Parathyroid adenoma (tissue), 2 donors: ENCODE measurements around the gene GJA5.

ENCODE experiments used
- H2AFZ ChIP-seq: fragments of 300-600 bp; sonication (generic); one replicate; pipeline ENCODE4 v1.7.0; 2017; ENCODE audit warnings: antibody characterized with exemption, mild to moderate bottlenecking
- H3K27ac ChIP-seq: fragments of 300-600 bp; sonication (generic); one replicate; pipeline ENCODE4 v1.7.0; 2017
- H3K27me3 ChIP-seq: fragments of 300-600 bp; sonication (generic); one replicate; pipeline ENCODE4 v1.7.0; 2017; ENCODE audit warnings: low read length; ENCODE audit not compliant: control insufficient read depth, insufficient read depth
- H3K36me3 ChIP-seq: fragments of 300-600 bp; sonication (generic); one replicate; pipeline ENCODE4 v1.7.0; 2017; ENCODE audit warnings: low read length; ENCODE audit not compliant: control insufficient read depth, insufficient read depth
- H3K4me1 ChIP-seq: fragments of 300-600 bp; sonication (generic); one replicate; pipeline ENCODE4 v1.7.0; 2017; ENCODE audit warnings: control low read depth
- H3K4me2 ChIP-seq: fragments of 300-600 bp; sonication (generic); one replicate; pipeline ENCODE4 v1.7.0; 2017; ENCODE audit warnings: low read length
- H3K4me3 ChIP-seq: fragments of 300-600 bp; sonication (generic); one replicate; pipeline ENCODE4 v1.7.0; 2017; ENCODE audit warnings: low read depth, low read length
- H3K79me2 ChIP-seq: fragments of 300-600 bp; sonication (generic); one replicate; pipeline ENCODE4 v1.7.0; 2017; ENCODE audit warnings: control low read depth
- H3K9ac ChIP-seq: fragments of 300-600 bp; sonication (generic); one replicate; pipeline ENCODE4 v1.7.0; 2017; ENCODE audit warnings: mild to moderate bottlenecking
- H3K9me3 ChIP-seq: fragments of 300-600 bp; sonication (generic); one replicate; pipeline ENCODE4 v1.7.0; 2017; ENCODE audit warnings: low read length; ENCODE audit not compliant: control insufficient read depth
- TF ChIP-seq, protein P1 (sequence below): fragments of 300-600 bp; sonication (generic); IDR thresholded peaks from one replicate; pipeline ENCODE4 v1.7.0; 2017; ENCODE audit warnings: antibody characterized with exemption, mild to moderate bottlenecking
- donor health status: primary hyperparathyroidism.

The GJA5 gene

DNA sequence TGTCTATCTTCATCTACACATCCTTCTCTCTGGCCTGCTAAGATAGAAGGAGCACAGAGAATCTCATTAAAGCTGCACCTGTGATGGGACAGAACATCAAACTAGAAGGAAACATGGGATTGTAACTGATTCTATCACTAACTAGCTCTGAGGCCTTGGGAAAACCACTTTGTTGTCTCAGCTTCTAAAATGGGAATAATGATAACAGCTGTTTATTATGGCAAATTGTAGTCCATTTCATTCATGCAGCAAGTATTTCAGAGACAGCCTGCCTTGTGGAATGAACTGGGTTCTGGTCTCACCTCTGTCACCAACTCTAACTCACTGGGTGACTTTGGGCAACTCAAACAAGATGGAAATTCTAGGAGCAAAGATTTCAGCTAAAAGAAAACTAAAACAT lies 12.4 kb downstream of the GJA5 start:
- H3K36me3 ChIP-seq = no peaks in the 10 kb centered on the region
- no peaks in the 10 kb centered on the region for H3K79me2 ChIP-seq
- no peak overlapping the region for H3K4me3 ChIP-seq
- no peaks in the 10 kb centered on the region for H3K4me1 ChIP-seq
- no peak overlapping the region for H3K9ac ChIP-seq
- no peak overlapping the region for H3K27ac ChIP-seq
- H3K9me3 ChIP-seq = no peaks in the 10 kb centered on the region
- no peaks in the 10 kb centered on the region for H3K27me3 ChIP-seq
- H3K4me2 ChIP-seq = no peak overlapping the region
- TF ChIP-seq, protein P1, sequence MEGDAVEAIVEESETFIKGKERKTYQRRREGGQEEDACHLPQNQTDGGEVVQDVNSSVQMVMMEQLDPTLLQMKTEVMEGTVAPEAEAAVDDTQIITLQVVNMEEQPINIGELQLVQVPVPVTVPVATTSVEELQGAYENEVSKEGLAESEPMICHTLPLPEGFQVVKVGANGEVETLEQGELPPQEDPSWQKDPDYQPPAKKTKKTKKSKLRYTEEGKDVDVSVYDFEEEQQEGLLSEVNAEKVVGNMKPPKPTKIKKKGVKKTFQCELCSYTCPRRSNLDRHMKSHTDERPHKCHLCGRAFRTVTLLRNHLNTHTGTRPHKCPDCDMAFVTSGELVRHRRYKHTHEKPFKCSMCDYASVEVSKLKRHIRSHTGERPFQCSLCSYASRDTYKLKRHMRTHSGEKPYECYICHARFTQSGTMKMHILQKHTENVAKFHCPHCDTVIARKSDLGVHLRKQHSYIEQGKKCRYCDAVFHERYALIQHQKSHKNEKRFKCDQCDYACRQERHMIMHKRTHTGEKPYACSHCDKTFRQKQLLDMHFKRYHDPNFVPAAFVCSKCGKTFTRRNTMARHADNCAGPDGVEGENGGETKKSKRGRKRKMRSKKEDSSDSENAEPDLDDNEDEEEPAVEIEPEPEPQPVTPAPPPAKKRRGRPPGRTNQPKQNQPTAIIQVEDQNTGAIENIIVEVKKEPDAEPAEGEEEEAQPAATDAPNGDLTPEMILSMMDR = no peak
- H2AFZ ChIP-seq = no peak overlapping the region

DNA sequence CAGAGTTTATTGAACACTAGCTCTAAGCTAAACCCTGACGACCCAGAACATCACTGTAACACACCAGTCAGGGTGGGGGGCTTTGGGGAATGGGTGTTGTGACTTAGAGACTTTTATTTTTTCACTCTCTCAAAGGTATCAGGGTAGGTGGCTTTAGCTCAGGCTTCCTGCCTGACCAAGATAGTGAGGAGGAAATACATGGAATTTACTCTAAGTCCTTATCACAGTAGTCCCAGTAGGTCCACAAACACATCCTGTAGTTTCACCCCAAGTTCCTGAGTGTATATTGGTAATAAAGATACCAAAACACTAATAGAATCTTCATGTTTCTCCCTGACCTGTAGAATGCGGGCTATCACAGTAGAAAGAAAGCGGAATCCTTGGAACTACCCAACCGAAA lies 15.1 kb downstream of the GJA5 start:
- no peak overlapping the region for H3K27ac ChIP-seq
- H3K4me3 ChIP-seq = no peak overlapping the region
- no peak overlapping the region for H3K4me2 ChIP-seq
- H3K79me2 ChIP-seq = no peaks in the 10 kb centered on the region
- H2AFZ ChIP-seq = no peak overlapping the region
- TF ChIP-seq, protein P1 = no peak
- no peaks in the 10 kb centered on the region for H3K27me3 ChIP-seq
- H3K9me3 ChIP-seq = no peaks in the 10 kb centered on the region
- no peak overlapping the region for H3K9ac ChIP-seq
- no peaks in the 10 kb centered on the region for H3K4me1 ChIP-seq
- no peaks in the 10 kb centered on the region for H3K36me3 ChIP-seq

DNA sequence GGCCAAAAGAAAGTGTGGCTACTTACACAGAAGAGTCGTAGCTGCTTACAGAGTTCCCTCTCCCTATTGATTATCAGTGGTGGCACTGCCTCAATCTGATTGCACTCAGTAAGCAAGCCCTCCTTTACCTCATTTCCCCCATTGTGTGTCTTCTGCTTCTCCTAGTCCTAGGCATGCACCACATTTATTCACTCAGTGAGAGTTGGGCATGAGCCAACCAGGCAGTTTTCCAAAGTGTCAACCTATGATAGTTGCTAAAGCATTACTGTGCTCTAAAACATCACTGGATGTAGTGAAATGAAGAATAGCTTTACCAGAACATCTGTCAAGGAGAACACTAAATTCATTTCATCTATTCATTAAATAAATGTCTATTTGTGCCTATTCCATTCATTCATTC lies 19.3 kb downstream of the GJA5 start:
- Histone ChIP-seq H3K27ac (no peak overlapping the region), H3K79me2 (no peaks in the 10 kb centered on the region), H2AFZ (no peak overlapping the region), H3K4me1 (no peaks in the 10 kb centered on the region), H3K27me3 (no peaks in the 10 kb centered on the region), H3K9ac (no peak overlapping the region), H3K4me2 (no peak overlapping the region), H3K36me3 (no peaks in the 10 kb centered on the region), H3K4me3 (no peak overlapping the region), H3K9me3 (no peaks in the 10 kb centered on the region)
- TF ChIP-seq, protein P1 = no peak

DNA sequence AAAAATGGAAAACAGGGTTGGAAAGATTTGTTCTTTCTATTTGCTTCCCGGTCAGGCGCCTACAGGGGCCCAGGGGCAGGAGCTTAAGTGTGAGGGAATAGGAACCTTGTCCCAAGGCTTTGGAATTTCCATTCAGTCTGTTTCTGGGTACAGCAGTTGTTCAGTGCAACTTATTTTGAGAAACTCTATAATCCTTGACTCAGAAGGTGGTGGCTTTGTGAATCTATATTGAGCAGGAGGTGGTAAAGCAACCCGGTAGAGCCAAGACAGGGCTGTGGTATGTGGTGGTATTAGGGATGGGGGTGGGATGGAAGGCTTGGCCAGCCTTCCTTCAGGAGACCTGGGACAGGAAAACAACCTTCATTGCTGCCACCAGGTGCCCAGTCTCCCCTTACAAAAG lies 20.0 kb downstream of the GJA5 start:
- H3K27ac ChIP-seq = no peak overlapping the region
- H3K9me3 ChIP-seq = no peaks in the 10 kb centered on the region
- H3K4me1 ChIP-seq = no peaks in the 10 kb centered on the region
- TF ChIP-seq, protein P1 = no peak
- H3K27me3 ChIP-seq = no peaks in the 10 kb centered on the region
- H3K4me3 ChIP-seq = no peak overlapping the region
- no peaks in the 10 kb centered on the region for H3K79me2 ChIP-seq
- H3K4me2 ChIP-seq = no peak overlapping the region
- no peak overlapping the region for H2AFZ ChIP-seq
- no peak overlapping the region for H3K9ac ChIP-seq
- H3K36me3 ChIP-seq = no peaks in the 10 kb centered on the region

DNA sequence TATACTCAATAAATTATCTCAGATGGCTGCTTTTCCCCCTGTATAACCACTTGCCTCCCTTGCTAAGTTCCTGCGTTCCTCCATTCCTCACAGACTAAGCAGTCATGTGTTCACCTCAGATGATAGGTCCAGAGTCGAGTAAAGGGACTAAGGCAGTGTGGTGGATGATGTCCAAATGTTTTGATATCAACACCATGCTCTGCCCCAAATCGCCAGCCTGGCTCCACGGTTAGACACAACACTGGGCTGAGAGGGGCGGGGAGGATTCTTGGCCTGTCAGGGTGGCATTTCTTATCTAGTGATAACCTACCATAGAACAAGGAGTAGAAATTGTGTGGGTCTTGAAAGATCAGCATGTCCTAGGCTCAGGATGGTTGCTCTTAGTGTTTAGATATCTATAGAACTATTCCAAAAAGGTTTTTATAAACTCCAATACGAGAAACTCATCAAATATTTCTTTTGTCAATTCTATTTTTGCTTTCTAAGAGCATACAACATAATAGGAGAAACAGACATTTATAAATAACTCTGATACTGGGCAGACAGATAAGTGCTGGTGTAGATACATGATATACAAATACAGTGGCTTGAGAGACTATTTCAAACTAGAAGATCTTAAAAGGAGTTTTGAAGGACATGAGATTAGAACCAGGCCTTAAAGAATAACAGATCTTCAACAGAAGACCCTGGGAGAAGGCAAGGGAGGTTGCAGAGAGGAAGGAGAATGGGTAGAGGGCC lies 21.5 kb downstream of the GJA5 start:
- no peaks in the 10 kb centered on the region for H3K36me3 ChIP-seq
- no peak overlapping the region for H3K27ac ChIP-seq
- TF ChIP-seq, protein P1 = no peak
- H3K9ac ChIP-seq = no peak overlapping the region
- no peaks in the 10 kb centered on the region for H3K4me1 ChIP-seq
- no peak overlapping the region for H3K4me2 ChIP-seq
- no peaks in the 10 kb centered on the region for H3K9me3 ChIP-seq
- H3K79me2 ChIP-seq = no peaks in the 10 kb centered on the region
- no peak overlapping the region for H3K4me3 ChIP-seq
- H3K27me3 ChIP-seq = no peaks in the 10 kb centered on the region
- no peak overlapping the region for H2AFZ ChIP-seq
